A673 (cell line): ENCODE results near the gene SUCLG2. TPM values are rescaled to one million over a fixed set of nuclear protein-coding genes. Genes with fewer than 3 reads are reported as not detected.

Experiments
- BruUV-seq: library from RNA; stranded (reverse); fragments of 400-500 nt; replicated peaks from 2 replicates; lab custom pipeline; 2021; lab: Mats Ljungman, UMichigan
- CTCF ChIA-PET: fragments of 300-600 bp; sonication (Branson Sonifier 250); formaldehyde crosslinking; loops from one replicate; lab custom pipeline; 2022; ENCODE audit warnings: antibody characterized with exemption; lab: Charles Lee
- POLR2A ChIA-PET: fragments of 300-600 bp; sonication (Branson Sonifier 250); formaldehyde crosslinking; loops from one replicate; lab custom pipeline; 2022; ENCODE audit warnings: antibody characterized with exemption; ENCODE audit not compliant: low non-redundant PET; lab: Charles Lee
- DNase-seq: peaks from one replicate; pipeline ENCODE4 v3.0.0-alpha.2; 2015; ENCODE audit warnings: low spot score
- H3K27ac ChIP-seq: fragments of 200-600 bp; sonication (generic); 2 replicates; pipeline ENCODE4 v1.5.1; 2016; ENCODE audit warnings: mixed run types, low read depth, mild to moderate bottlenecking, mixed read lengths, antibody characterized with exemption, low read length; ENCODE audit not compliant: poor library complexity, severe bottlenecking
- H3K27me3 ChIP-seq: fragments of 200-600 bp; sonication (generic); replicated peaks from 2 replicates; pipeline ENCODE4 v1.6.1; 2017; ENCODE audit warnings: mixed run types, low read depth, mild to moderate bottlenecking, mixed read lengths, antibody characterized with exemption, low read length; ENCODE audit not compliant: insufficient read depth, poor library complexity
- H3K36me3 ChIP-seq: fragments of 200-600 bp; sonication (generic); 2 replicates; pipeline ENCODE4 v1.6.1; 2016; ENCODE audit warnings: mixed run types, mild to moderate bottlenecking, mixed read lengths, antibody characterized with exemption, low read length; ENCODE audit not compliant: insufficient read depth, poor library complexity, severe bottlenecking
- H3K4me1 ChIP-seq: fragments of 200-600 bp; sonication (generic); 2 replicates; pipeline ENCODE4 v1.6.1; 2017; ENCODE audit warnings: mixed run types, mild to moderate bottlenecking, mixed read lengths, antibody characterized with exemption, low read length; ENCODE audit not compliant: insufficient read depth, poor library complexity, severe bottlenecking
- H3K4me3 ChIP-seq: fragments of 200-600 bp; sonication (generic); 2 replicates; pipeline ENCODE4 v1.5.1; 2016; ENCODE audit warnings: low read depth, mixed run types, mild to moderate bottlenecking, mixed read lengths, low read length; ENCODE audit not compliant: poor library complexity, severe bottlenecking
- H3K9me3 ChIP-seq: fragments of 200-600 bp; sonication (generic); 2 replicates; pipeline ENCODE4 v1.6.1; 2016; ENCODE audit warnings: mixed run types, low read depth, mild to moderate bottlenecking, mixed read lengths, antibody characterized with exemption, low read length; ENCODE audit not compliant: poor library complexity, severe bottlenecking
- CTCF ChIP-seq: fragments of 300-800, 200-600 bp; sonication (generic); conservative IDR thresholded peaks from 2 replicates; pipeline ENCODE4 v1.5.1; 2017; ENCODE audit warnings: low read depth, mild to moderate bottlenecking, antibody characterized with exemption, low read length, moderate library complexity, mixed read lengths
- EZH2 ChIP-seq: fragments of 200-600 bp; sonication (generic); IDR thresholded peaks from 2 replicates; pipeline ENCODE4 v1.6.1; 2017; ENCODE audit warnings: borderline replicate concordance, low read depth, mild to moderate bottlenecking, mixed read lengths, antibody characterized with exemption, low read length; ENCODE audit not compliant: poor library complexity, severe bottlenecking
- intact Hi-C: fragments of 100-400 bp; cut with micrococcal nuclease; formaldehyde crosslinking; loops from one replicate; pipeline ENCODE4 v1.10.0; 2022; ENCODE audit not compliant: unreplicated experiment
- total RNA-seq: library from RNA; stranded (reverse); gene quantifications from 2 replicates; pipeline ENCODE4 v1.2.3, GENCODE V29; 2021

Gene SUCLG2
- total RNA-seq, 1 experiment from 2014 or later = 7.4 TPM

- TF ChIP-seq CTCF (no peak), EZH2 (no peak)
- H3K9me3 ChIP-seq = no peaks in the 10 kb centered on the region
- H3K4me3 ChIP-seq = no peak overlapping the region
- intact Hi-C loops = no loop called here
- ChIA-PET POLR2A (no interaction called here), CTCF (no interaction called here)
- H3K27ac ChIP-seq = no peak overlapping the region
- no peak for DNase-seq
- no peaks in the 10 kb centered on the region for H3K4me1 ChIP-seq
- no peaks in the 10 kb centered on the region for H3K36me3 ChIP-seq
- no peaks in the 10 kb centered on the region for H3K27me3 ChIP-seq
- no TSS peak for BruUV-seq
Measured at GRCh38 chr3:67418426-67419217, 235.8 kb downstream of the SUCLG2 start.

GRCh38 chr3:67416703-67417102 is 237.7 kb downstream of the SUCLG2 start:
- H3K9me3 ChIP-seq = no peaks in the 10 kb centered on the region
- H3K4me3 ChIP-seq = no peak overlapping the region
- TF ChIP-seq CTCF = no peak
- TF ChIP-seq EZH2 = no peak
- no peaks in the 10 kb centered on the region for H3K4me1 ChIP-seq
- ChIA-PET CTCF (no interaction called here), POLR2A (no interaction called here)
- no peak for DNase-seq
- no peaks in the 10 kb centered on the region for H3K27me3 ChIP-seq
- no TSS peak for BruUV-seq
- no peak overlapping the region for H3K27ac ChIP-seq
- intact Hi-C loops = no loop called here
- no peaks in the 10 kb centered on the region for H3K36me3 ChIP-seq

DNA sequence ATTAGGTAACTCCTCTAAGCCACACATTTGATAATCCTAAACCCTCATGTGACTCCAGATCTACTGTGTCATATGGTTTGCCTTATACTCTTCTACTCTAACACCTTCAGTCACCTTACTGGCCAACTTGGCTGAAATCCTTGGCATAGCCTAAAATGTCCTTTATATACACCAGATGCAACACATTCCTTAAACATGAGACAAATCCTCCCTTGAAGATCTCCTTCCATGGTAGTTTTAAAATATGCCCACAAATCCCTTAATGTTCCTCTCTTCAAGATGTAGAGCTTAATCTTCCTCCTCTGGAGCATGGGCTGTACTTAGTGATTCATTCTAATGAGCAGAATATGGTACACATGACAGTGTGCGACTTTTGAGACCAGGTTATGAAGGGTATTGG is 238.9 kb downstream of the SUCLG2 start:
- no peak for DNase-seq

More for the DNA sequence above, 238.9 kb downstream of the SUCLG2 start:
- CTCF ChIA-PET = no interaction called here
- Histone ChIP-seq H3K27me3 (no peaks in the 10 kb centered on the region), H3K4me3 (no peak overlapping the region), H3K27ac (no peak overlapping the region), H3K36me3 (no peaks in the 10 kb centered on the region), H3K9me3 (no peaks in the 10 kb centered on the region), H3K4me1 (no peaks in the 10 kb centered on the region)
- intact Hi-C loops = no loop called here
- POLR2A ChIA-PET = no interaction called here
- BruUV-seq = no TSS peak
- TF ChIP-seq EZH2 = no peak
- no peak for TF ChIP-seq CTCF
